ENCODE data around the gene CYP1A1. TPM values are rescaled to one million over a fixed set of nuclear protein-coding genes. Genes with fewer than 3 reads are reported as not detected.

CYP1A1 gene
- total and polyA plus RNA-seq, 2 donors (not counting 1 experiment from before 2014, with no cell fraction given): under 0.01 TPM; not detected in 1

DNA sequence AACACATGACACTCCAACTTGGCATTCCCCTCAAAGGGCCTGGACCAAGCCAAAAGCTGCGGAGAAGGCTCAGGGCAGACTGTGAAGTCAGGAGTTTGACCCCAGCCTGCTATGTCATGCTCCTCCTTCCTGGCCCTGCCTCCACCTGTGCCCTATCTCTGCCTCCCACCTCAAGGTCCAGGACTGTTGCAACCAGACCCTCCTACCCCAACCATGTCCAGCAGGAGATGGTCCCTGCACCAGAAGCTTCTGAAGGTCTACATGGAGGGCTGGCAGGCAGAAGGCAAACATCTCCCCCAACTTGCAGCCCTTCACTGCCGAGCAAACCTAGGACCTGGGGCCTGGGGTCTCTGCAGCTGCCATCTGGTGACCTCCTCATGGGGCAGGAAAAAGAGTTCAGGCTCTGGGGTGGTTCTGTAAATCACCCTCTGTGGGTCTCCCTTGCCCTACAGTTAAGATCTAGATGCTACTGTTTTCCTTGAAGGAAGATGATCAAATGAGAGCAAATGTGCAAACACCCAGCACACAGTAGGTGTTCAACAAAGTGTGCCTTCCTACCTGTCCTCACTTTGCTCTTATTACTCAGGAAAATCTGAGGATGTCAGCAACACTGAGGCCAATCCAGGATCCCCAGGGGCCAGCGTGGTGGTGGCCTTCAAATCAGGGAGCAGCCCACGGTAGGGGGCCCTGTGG lies 45.0 kb upstream of the CYP1A1 start:
- no peak for DNase-seq (ENCODE audit: low read depth in 2 of 2)
- no peaks in the 10 kb centered on the region for H3K79me2 ChIP-seq (ENCODE audit: control insufficient read depth, insufficient read depth, low read length)
- no peaks in the 10 kb centered on the region for H4K20me1 ChIP-seq (ENCODE audit: control insufficient read depth, extremely low read depth, insufficient read depth, low read length)
- H3K27ac ChIP-seq (ENCODE audit: insufficient read depth, low read length): no peak overlapping the region
- no peak overlapping the region for H3K4me2 ChIP-seq (ENCODE audit: extremely low read depth, insufficient read depth, low read length)
- no peaks in the 10 kb centered on the region for H3K36me3 ChIP-seq (ENCODE audit: control insufficient read depth, insufficient read depth, low read length)
- H3K9me3 ChIP-seq (ENCODE audit: control insufficient read depth, insufficient read depth, low read depth, low read length): no peaks in the 10 kb centered on the region
- H3K4me1 ChIP-seq (ENCODE audit: control insufficient read depth, extremely low read depth, insufficient read depth, low read length): no peaks in the 10 kb centered on the region
- no peak overlapping the region for H3K4me3 ChIP-seq (replicated peaks in 1 of 4; ENCODE audit: control extremely low read depth in 1 of 4, insufficient read depth in 1 of 4, low read depth in 3 of 4, low read length in 4 of 4)
- peaks cover 2% of the 10 kb centered on the region for H3K27me3 ChIP-seq (ENCODE audit: control insufficient read depth, insufficient read depth, low read length)
- no peak overlapping the region for H2AFZ ChIP-seq (ENCODE audit: low read length)
- TF ChIP-seq, protein P1, sequence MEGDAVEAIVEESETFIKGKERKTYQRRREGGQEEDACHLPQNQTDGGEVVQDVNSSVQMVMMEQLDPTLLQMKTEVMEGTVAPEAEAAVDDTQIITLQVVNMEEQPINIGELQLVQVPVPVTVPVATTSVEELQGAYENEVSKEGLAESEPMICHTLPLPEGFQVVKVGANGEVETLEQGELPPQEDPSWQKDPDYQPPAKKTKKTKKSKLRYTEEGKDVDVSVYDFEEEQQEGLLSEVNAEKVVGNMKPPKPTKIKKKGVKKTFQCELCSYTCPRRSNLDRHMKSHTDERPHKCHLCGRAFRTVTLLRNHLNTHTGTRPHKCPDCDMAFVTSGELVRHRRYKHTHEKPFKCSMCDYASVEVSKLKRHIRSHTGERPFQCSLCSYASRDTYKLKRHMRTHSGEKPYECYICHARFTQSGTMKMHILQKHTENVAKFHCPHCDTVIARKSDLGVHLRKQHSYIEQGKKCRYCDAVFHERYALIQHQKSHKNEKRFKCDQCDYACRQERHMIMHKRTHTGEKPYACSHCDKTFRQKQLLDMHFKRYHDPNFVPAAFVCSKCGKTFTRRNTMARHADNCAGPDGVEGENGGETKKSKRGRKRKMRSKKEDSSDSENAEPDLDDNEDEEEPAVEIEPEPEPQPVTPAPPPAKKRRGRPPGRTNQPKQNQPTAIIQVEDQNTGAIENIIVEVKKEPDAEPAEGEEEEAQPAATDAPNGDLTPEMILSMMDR (conservative IDR thresholded peaks at IDR 0.05 in 1 of 2, IDR thresholded peaks at IDR 0.05 in 1 of 2; ENCODE audit: low read depth in 1 of 2, low read length in 2 of 2): no peak
- TF ChIP-seq EZH2 (IDR thresholded peaks at IDR 0.05; ENCODE audit: low read length, missing control alignments): no peak
- no peak overlapping the region for H3K9ac ChIP-seq (ENCODE audit: insufficient read depth, low read length)

DNA sequence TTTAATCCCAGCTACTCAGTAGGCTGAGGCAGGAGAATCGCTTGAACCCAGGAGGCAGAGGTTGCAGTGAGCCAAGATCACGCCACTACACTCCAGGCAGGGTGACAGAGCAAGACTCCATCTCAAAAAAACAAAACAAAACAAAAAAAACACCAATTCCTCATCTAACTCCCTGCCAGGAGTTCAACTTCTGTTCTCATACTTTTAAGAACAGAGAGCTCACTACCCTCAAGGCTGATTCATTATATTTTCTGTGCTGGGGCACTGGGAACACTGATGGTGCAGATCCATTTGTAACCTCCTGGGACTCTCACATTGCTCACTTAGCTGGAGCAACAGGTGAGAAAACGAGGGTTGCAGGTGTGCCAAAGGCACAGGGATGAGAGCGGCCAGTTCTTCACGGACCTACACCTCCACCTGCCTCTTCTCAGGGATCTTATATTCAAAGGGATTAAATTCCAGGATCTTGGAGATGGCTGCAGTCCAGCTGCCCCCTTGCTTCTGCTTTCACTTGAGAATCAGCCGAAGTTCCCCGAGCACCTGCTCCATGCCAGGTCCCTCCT lies 44.2 kb upstream of the CYP1A1 start:
- peaks cover 2% of the 10 kb centered on the region for H3K27me3 ChIP-seq (ENCODE audit: control insufficient read depth, insufficient read depth, low read length)
- no peak overlapping the region for H3K27ac ChIP-seq (ENCODE audit: insufficient read depth, low read length)
- DNase-seq (ENCODE audit: low read depth in 2 of 2): no peak
- H3K9ac ChIP-seq (ENCODE audit: insufficient read depth, low read length): no peak overlapping the region
- H3K79me2 ChIP-seq (ENCODE audit: control insufficient read depth, insufficient read depth, low read length): no peaks in the 10 kb centered on the region
- no peak overlapping the region for H2AFZ ChIP-seq (ENCODE audit: low read length)
- no peaks in the 10 kb centered on the region for H3K4me1 ChIP-seq (ENCODE audit: control insufficient read depth, extremely low read depth, insufficient read depth, low read length)
- TF ChIP-seq, protein P1 (conservative IDR thresholded peaks at IDR 0.05 in 1 of 2, IDR thresholded peaks at IDR 0.05 in 1 of 2; ENCODE audit: low read depth in 1 of 2, low read length in 2 of 2): no peak
- TF ChIP-seq EZH2 (IDR thresholded peaks at IDR 0.05; ENCODE audit: low read length, missing control alignments): no peak
- H3K9me3 ChIP-seq (ENCODE audit: control insufficient read depth, insufficient read depth, low read depth, low read length): no peaks in the 10 kb centered on the region
- H3K36me3 ChIP-seq (ENCODE audit: control insufficient read depth, insufficient read depth, low read length): no peaks in the 10 kb centered on the region
- no peak overlapping the region for H3K4me3 ChIP-seq (replicated peaks in 1 of 4; ENCODE audit: control extremely low read depth in 1 of 4, insufficient read depth in 1 of 4, low read depth in 3 of 4, low read length in 4 of 4)
- no peaks in the 10 kb centered on the region for H4K20me1 ChIP-seq (ENCODE audit: control insufficient read depth, extremely low read depth, insufficient read depth, low read length)
- H3K4me2 ChIP-seq (ENCODE audit: extremely low read depth, insufficient read depth, low read length): no peak overlapping the region

DNA sequence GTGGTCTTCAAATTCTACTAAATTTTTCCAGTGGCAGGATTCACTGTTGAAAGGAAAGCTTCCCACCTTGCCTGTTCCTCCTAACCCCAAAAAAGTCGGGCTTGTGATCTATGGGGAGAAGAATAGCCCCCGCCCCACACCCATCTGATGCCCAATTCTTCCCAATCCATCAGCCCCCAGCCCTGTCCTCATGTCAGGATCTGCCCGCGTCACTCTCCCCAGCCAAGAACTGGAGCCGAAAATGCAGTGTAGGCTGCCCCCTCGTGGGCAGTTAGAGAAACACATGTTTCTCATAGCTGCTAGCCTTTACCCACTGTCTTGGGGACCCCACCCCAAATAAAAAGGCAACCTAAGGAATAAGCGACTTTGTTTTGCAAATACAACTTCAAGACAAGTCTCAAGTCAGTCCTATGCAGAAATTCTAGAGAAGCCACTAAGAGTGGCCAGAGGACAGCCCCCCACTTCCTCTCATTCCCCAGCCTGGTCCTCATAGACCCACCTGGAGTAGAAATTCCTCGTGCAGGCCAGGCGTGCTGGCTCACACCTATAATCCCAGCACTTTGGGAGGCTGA lies 43.5 kb upstream of the CYP1A1 start:
- H3K9ac ChIP-seq (ENCODE audit: insufficient read depth, low read length): no peak overlapping the region
- H3K4me2 ChIP-seq (ENCODE audit: extremely low read depth, insufficient read depth, low read length): no peak overlapping the region
- H3K4me3 ChIP-seq (replicated peaks in 1 of 4; ENCODE audit: control extremely low read depth in 1 of 4, insufficient read depth in 1 of 4, low read depth in 3 of 4, low read length in 4 of 4): peak overlapping the region in 1 of 4 experiments; percentile 28
- H3K36me3 ChIP-seq (ENCODE audit: control insufficient read depth, insufficient read depth, low read length): no peaks in the 10 kb centered on the region
- H2AFZ ChIP-seq (ENCODE audit: low read length): no peak overlapping the region
- H3K27me3 ChIP-seq (ENCODE audit: control insufficient read depth, insufficient read depth, low read length): peaks cover 2% of the 10 kb centered on the region
- no peaks in the 10 kb centered on the region for H3K9me3 ChIP-seq (ENCODE audit: control insufficient read depth, insufficient read depth, low read depth, low read length)
- TF ChIP-seq, protein P1 (conservative IDR thresholded peaks at IDR 0.05 in 1 of 2, IDR thresholded peaks at IDR 0.05 in 1 of 2; ENCODE audit: low read depth in 1 of 2, low read length in 2 of 2): peak; percentile 62 to 69
- no peak for TF ChIP-seq EZH2 (IDR thresholded peaks at IDR 0.05; ENCODE audit: low read length, missing control alignments)
- H3K79me2 ChIP-seq (ENCODE audit: control insufficient read depth, insufficient read depth, low read length): no peaks in the 10 kb centered on the region
- H4K20me1 ChIP-seq (ENCODE audit: control insufficient read depth, extremely low read depth, insufficient read depth, low read length): no peaks in the 10 kb centered on the region
- DNase-seq (ENCODE audit: low read depth in 2 of 2): peak; percentile 29 to 52
- no peaks in the 10 kb centered on the region for H3K4me1 ChIP-seq (ENCODE audit: control insufficient read depth, extremely low read depth, insufficient read depth, low read length)
- no peak overlapping the region for H3K27ac ChIP-seq (ENCODE audit: insufficient read depth, low read length)

Measured in fibroblast of lung (primary cell).